Measurements from ENCODE around the gene SMLR1. TPM values are rescaled to one million over a fixed set of nuclear protein-coding genes. Genes with fewer than 3 reads are reported as not detected.

SMLR1 gene
- total RNA-seq = not detected in 2 replicates

GRCh38 chr6:130827247-130828149 lies at the start of gene SMLR1:
Gene SMLR1, plus strand, starts transcription at chr6:130827406. Its CDS starts 8 bp downstream, at chr6:130827414.

Other genes starting within 250 kb of the SMLR1 start
- gene EPB41L2, start 235.8 kb downstream of the SMLR1 start, total RNA-seq = 231 and 267 TPM in 2 replicates

Data from articular chondrocyte of knee joint (primary cell).